Neuronal stem cell (in vitro differentiated cells): Measurements from ENCODE around the gene FANCG.

ENCODE experiments used
- DNase-seq: peaks from one replicate; pipeline ENCODE4 v3.0.0-alpha.2; 2013; ENCODE audit warnings: low spot score
- H2AFZ ChIP-seq: one replicate; pipeline ENCODE4 v1.6.1; 2013; ENCODE audit warnings: mild to moderate bottlenecking, low read length, inconsistent platforms
- H2AK5ac ChIP-seq: 2 replicates; pipeline ENCODE4 v1.6.1; 2013; ENCODE audit warnings: low read depth, mild to moderate bottlenecking, inconsistent platforms, low read length, moderate library complexity, mixed read lengths
- H2BK120ac ChIP-seq: 2 replicates; pipeline ENCODE4 v1.6.1; 2013; ENCODE audit warnings: low read depth, mild to moderate bottlenecking, inconsistent platforms, low read length, moderate library complexity, mixed read lengths
- H2BK12ac ChIP-seq: one replicate; pipeline ENCODE4 v1.6.1; 2013; ENCODE audit warnings: low read length, inconsistent platforms
- H2BK15ac ChIP-seq: 2 replicates; pipeline ENCODE4 v1.6.1; 2013; ENCODE audit warnings: mild to moderate bottlenecking, low read length, inconsistent platforms, mixed read lengths
- H2BK5ac ChIP-seq: one replicate; pipeline ENCODE4 v1.6.1; 2013; ENCODE audit warnings: inconsistent platforms, mild to moderate bottlenecking, low read length, moderate library complexity
- H3K14ac ChIP-seq: one replicate; pipeline ENCODE4 v1.6.1; 2013; ENCODE audit warnings: low read length, inconsistent platforms
- H3K18ac ChIP-seq: 2 replicates; pipeline ENCODE4 v1.6.1; 2013; ENCODE audit warnings: low read length, inconsistent platforms
- H3K23ac ChIP-seq: 2 replicates; pipeline ENCODE4 v1.6.1; 2013; ENCODE audit warnings: low read depth, mild to moderate bottlenecking, mixed read lengths, low read length, inconsistent platforms; ENCODE audit not compliant: poor library complexity
- H3K27ac ChIP-seq: replicated peaks from 3 replicates; pipeline ENCODE4 v1.5.1; 2013; ENCODE audit warnings: low read length, inconsistent platforms
- H3K27me3 ChIP-seq, 3 experiments: 2 replicates each; pipeline ENCODE4 v1.6.1; 2013; ENCODE audit warnings: low read length in 3 of 3, mild to moderate bottlenecking in 2 of 3, inconsistent platforms in 1 of 3, low read depth in 1 of 3, mixed read lengths in 1 of 3, moderate library complexity in 1 of 3; ENCODE audit not compliant: control insufficient read depth in 3 of 3, insufficient read depth in 3 of 3
- H3K36me3 ChIP-seq, 2 donors: replicated peaks in 1 of 2; 2 replicates each; pipeline ENCODE4 v1.6.1; 2013; ENCODE audit warnings: low read length in 2 of 2; ENCODE audit not compliant: control insufficient read depth in 2 of 2, insufficient read depth in 2 of 2
- H3K4ac ChIP-seq: 2 replicates; pipeline ENCODE4 v1.6.1; 2013; ENCODE audit warnings: inconsistent platforms, mild to moderate bottlenecking, low read length, moderate library complexity
- H3K4me1 ChIP-seq, 2 donors: 1 replicate in 1 of 2; 2 replicates in 1 of 2; pipeline ENCODE4 v1.6.1; 2013; ENCODE audit warnings: low read length in 2 of 2, low read depth in 1 of 2; ENCODE audit not compliant: control insufficient read depth in 2 of 2, insufficient read depth in 1 of 2
- H3K4me2 ChIP-seq: one replicate; pipeline ENCODE4 v1.6.1; 2013; ENCODE audit warnings: mild to moderate bottlenecking, low read length, inconsistent platforms; ENCODE audit not compliant: insufficient read depth, poor library complexity, severe bottlenecking
- H3K4me3 ChIP-seq, 2 donors: 2 replicates each; pipeline ENCODE4 v1.5.1; 2013; ENCODE audit warnings: low read length in 2 of 2, mild to moderate bottlenecking in 2 of 2, inconsistent platforms in 1 of 2, moderate library complexity in 1 of 2
- H3K79me1 ChIP-seq: one replicate; pipeline ENCODE4 v1.6.1; 2013; ENCODE audit warnings: low read depth, mild to moderate bottlenecking, inconsistent platforms, low read length, moderate library complexity
- H3K9ac ChIP-seq: one replicate; pipeline ENCODE4 v1.6.1; 2013; ENCODE audit warnings: mild to moderate bottlenecking, low read depth, low read length, inconsistent platforms; ENCODE audit not compliant: poor library complexity
- H3K9me3 ChIP-seq, 2 donors: replicated peaks in 1 of 2; 2 replicates each; pipeline versions ENCODE3 to v1.6.1; 2013; ENCODE audit warnings: low read length in 2 of 2, mild to moderate bottlenecking in 2 of 2, inconsistent platforms in 1 of 2, low read depth in 1 of 2, mixed read lengths in 1 of 2, moderate library complexity in 1 of 2; ENCODE audit not compliant: control insufficient read depth in 2 of 2, insufficient read depth in 1 of 2
- H4K8ac ChIP-seq: one replicate; pipeline ENCODE4 v1.6.1; 2013; ENCODE audit warnings: low read depth, mild to moderate bottlenecking, inconsistent platforms, low read length, moderate library complexity
- H4K91ac ChIP-seq: one replicate; pipeline ENCODE4 v1.6.1; 2013; ENCODE audit warnings: low read length, low read depth, mild to moderate bottlenecking, inconsistent platforms; ENCODE audit not compliant: poor library complexity
- WGBS, 2 donors: extraction: QIAGEN DNeasy Blood & Tissue Kit; methylation state at CpG; one replicate each; pipeline ENCODE4 v1.1.7; 2013; ENCODE audit warnings: missing lambda C conversion rate in 2 of 2, mixed read lengths in 1 of 2; ENCODE audit not compliant: insufficient read length in 2 of 2, insufficient replicate concordance in 1 of 2; ENCODE audit errors: extremely low coverage in 2 of 2; 5-methylcytosine and 5-hydroxymethylcytosine counted together

Gene FANCG

DNA sequence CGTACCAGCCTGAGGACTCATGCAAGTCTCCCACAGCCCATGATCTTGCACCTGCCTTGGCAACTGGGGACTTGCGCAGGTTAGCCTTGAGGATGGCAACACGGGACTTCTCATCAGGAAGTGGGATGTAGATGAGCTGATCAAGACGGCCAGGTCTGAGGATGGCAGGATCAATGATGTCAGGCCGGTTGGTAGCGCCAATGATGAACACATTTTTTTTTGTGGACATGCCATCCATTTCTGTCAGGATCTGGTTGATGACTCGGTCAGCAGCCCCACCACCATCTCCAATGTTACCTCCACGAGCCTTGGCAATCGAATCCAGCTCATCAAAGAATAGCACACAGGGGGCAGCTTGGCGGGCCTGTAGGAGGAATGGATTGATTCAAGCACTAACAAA is 20.3 kb downstream of the FANCG start:
- Histone ChIP-seq H2BK120ac (no peak overlapping the region), H3K4me1 (no peaks in the 10 kb centered on the region), H3K27ac (no peak overlapping the region), H2BK12ac (no peak overlapping the region), H3K14ac (no peak overlapping the region), H2BK5ac (no peak overlapping the region), H4K8ac (no peak overlapping the region), H3K23ac (no peak overlapping the region), H4K91ac (no peak overlapping the region), H3K9me3 (peaks cover 0 to 5% of the 10 kb centered on the region in 2 donors), H2AFZ (no peak overlapping the region), H3K18ac (no peak overlapping the region), H3K4me3 (no peak overlapping the region), H3K36me3 (peaks cover 83 to 99% of the 10 kb centered on the region in 2 donors), H3K27me3 (no peaks in the 10 kb centered on the region), H3K79me1 (no peaks in the 10 kb centered on the region), H3K4me2 (no peak overlapping the region), H2AK5ac (no peak overlapping the region), H2BK15ac (no peak overlapping the region), H3K9ac (no peak overlapping the region), H3K4ac (no peak overlapping the region)
- DNase-seq, result no peak
- WGBS, 2 donors, result no CpG with 5 or more reads among the region's 10 CpGs

DNA sequence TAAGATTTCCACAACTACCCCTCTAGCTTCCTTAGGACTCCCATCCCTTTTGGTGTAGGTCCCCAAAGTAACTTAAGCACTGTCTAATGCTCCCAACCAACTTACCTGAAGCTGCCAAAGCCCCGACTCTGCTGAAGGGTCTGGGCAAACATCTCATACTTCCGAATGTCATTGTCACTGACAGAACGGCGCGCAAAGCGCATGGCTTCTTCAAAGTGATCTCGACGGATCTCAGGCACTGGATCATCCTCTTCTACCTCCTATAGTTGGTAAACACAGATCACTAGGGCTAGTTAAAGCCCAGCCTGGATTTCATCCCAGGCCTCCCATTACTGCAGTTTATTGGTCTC is 22.5 kb downstream of the FANCG start:
- Histone ChIP-seq H2BK12ac (no peak overlapping the region), H3K18ac (no peak overlapping the region), H4K8ac (no peak overlapping the region), H3K27me3 (no peaks in the 10 kb centered on the region), H3K4ac (no peak overlapping the region), H3K23ac (no peak overlapping the region), H2BK120ac (no peak overlapping the region), H3K4me1 (no peaks in the 10 kb centered on the region), H4K91ac (no peak overlapping the region), H3K36me3 (peaks cover 64 to 99% of the 10 kb centered on the region in 2 donors), H2AK5ac (no peak overlapping the region), H2BK5ac (no peak overlapping the region), H3K9ac (no peak overlapping the region), H3K14ac (no peak overlapping the region), H2BK15ac (no peak overlapping the region), H3K9me3 (peaks cover 0 to 5% of the 10 kb centered on the region in 2 donors), H3K27ac (no peak overlapping the region), H3K4me2 (no peak overlapping the region), H3K4me3 (no peak overlapping the region), H2AFZ (no peak overlapping the region), H3K79me1 (no peaks in the 10 kb centered on the region)
- DNase-seq, result no peak
- WGBS, 2 donors, result no CpG with 5 or more reads among the region's 8 CpGs

DNA sequence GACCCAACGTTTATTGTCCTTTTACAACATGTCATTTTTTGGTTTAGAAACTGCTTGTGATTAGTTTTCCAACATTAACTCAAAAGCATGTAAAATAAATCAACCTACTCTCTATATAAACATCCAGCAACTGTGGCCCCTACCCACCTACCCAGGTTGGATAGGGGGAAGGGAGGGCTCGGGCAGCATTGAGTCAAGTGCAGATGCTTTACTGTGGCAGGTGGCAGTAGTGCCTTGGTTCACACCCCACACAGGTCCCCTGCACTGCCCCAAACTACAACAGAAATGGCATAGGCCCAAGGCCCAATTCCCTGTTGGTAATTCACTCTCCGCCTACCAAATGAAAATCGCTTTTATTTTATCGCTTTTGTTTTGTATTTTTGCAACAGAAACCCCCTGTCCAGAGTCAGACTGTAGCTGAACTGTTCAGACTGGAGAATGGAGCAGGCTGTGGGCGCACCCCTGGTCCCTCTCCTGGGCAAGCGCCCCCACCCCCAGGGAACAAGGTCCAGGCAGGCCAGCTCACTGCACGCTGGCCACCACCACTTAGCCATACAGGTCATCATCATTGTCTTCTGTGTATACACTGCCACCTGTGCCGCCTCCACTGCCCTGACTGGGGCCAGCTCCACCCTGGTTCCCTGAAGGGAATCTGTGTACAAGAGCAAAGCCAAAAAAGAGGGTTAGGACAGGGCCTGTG is 23.0 kb downstream of the FANCG start:
- H3K27ac ChIP-seq, result no peak overlapping the region
- H2AK5ac ChIP-seq, result no peak overlapping the region
- no peaks in the 10 kb centered on the region for H3K27me3 ChIP-seq
- H2BK120ac ChIP-seq, result no peak overlapping the region
- H2BK12ac ChIP-seq, result no peak overlapping the region
- H2AFZ ChIP-seq, result no peak overlapping the region
- no peak overlapping the region for H3K23ac ChIP-seq
- no peak overlapping the region for H4K91ac ChIP-seq
- H3K4me2 ChIP-seq, result no peak overlapping the region
- H3K4me3 ChIP-seq, result no peak overlapping the region
- H3K4me1 ChIP-seq, result no peaks in the 10 kb centered on the region
- H4K8ac ChIP-seq, result no peak overlapping the region
- H3K18ac ChIP-seq, result no peak overlapping the region
- H2BK15ac ChIP-seq, result no peak overlapping the region
- no peak overlapping the region for H3K14ac ChIP-seq
- H3K4ac ChIP-seq, result no peak overlapping the region
- H3K9me3 ChIP-seq, result peaks cover 0 to 5% of the 10 kb centered on the region in 2 donors
- no peak for DNase-seq
- H3K9ac ChIP-seq, result no peak overlapping the region
- peaks cover 59 to 99% of the 10 kb centered on the region in 2 donors for H3K36me3 ChIP-seq
- no peak overlapping the region for H2BK5ac ChIP-seq
- H3K79me1 ChIP-seq, result no peaks in the 10 kb centered on the region
- no CpG with 5 or more reads among the region's 9 CpGs for WGBS, 2 donors

DNA sequence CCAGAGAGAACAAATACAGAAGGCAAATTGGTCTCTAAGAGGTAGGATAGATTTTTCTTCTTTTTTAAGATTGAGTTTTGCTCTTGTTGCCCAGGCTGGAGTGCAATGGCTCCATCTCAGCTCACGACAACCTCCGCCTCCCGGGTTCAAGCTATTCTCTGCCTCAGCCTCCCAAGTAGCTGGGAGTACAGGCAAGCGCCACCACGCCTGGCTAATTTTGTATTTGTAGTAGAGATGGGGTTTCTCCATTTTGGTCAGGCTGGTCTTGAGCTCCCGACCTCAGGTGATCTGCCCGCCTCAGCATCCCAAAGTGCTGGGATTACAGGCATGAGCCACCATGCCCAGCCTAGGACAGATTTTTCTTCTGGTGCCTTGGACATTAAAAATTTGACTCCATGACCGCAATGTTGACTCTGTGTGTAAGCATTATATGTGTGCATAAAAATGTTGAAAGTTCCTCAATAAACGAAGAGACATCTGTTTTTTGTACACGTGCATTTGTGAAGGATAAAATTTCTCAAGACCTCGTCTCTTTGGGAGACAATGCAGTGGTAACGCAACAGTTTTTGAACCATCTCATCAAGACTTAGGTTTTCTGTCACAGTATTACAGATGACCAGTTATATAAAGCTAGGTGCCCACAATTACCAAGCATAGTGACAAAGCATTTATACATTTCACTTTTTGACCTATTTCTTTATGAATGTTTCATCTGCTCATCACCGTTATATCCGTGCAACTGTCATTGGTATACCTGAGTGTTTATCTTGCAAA is 24.7 kb downstream of the FANCG start:
- Histone ChIP-seq H4K8ac (no peak overlapping the region), H3K9me3 (peaks cover 0 to 4% of the 10 kb centered on the region in 2 donors), H2BK5ac (no peak overlapping the region), H3K18ac (no peak overlapping the region), H3K79me1 (no peaks in the 10 kb centered on the region), H2BK15ac (no peak overlapping the region), H2BK120ac (no peak overlapping the region), H3K4me3 (no peak overlapping the region), H3K27me3 (no peaks in the 10 kb centered on the region), H3K9ac (no peak overlapping the region), H4K91ac (no peak overlapping the region), H3K36me3 (peaks cover 46 to 98% of the 10 kb centered on the region in 2 donors), H2BK12ac (no peak overlapping the region), H3K4me2 (no peak overlapping the region), H3K4me1 (no peaks in the 10 kb centered on the region), H2AFZ (no peak overlapping the region), H3K23ac (no peak overlapping the region), H3K4ac (no peak overlapping the region), H3K27ac (no peak overlapping the region), H2AK5ac (no peak overlapping the region), H3K14ac (no peak overlapping the region)
- no peak for DNase-seq
- no CpG with 5 or more reads among the region's 14 CpGs for WGBS, 2 donors
